ENCODE measurements around the gene LMLN.
"Not testable (repeated sequence)": the region's sequence is repeated elsewhere in the genome, so short reads cannot be mapped to it uniquely, and the experiment has no call there.

- TF ChIP-seq EZH2 (IDR thresholded peaks at IDR 0.05; ENCODE audit: low read length); CTCF (optimal IDR thresholded peaks at IDR 0.05 in 1 of 3, IDR thresholded peaks at IDR 0.05 in 1 of 3, conservative IDR thresholded peaks at IDR 0.05 in 1 of 3; ENCODE audit: extremely low read depth in 1 of 3, insufficient read depth in 2 of 3, low read length in 3 of 3): not testable (repeated sequence)
These were observed 1.2 kb upstream of the LMLN start for GRCh38 chr3:197958848-197959247.

Data from keratinocyte (primary cell).